GM19328 (cell line): ENCODE measurements around the gene TSSC4.
A peak's percentile ranks its signal among the peaks of the same experiment; 100 is the strongest.

Experiments
- ATAC-seq: cut with Tn5 transposase; IDR thresholded peaks from one replicate; pipeline ENCODE4 v1.9.1; 2021; ENCODE audit warnings: mild to moderate bottlenecking, moderate library complexity; ENCODE audit not compliant: unreplicated experiment

TSSC4 gene

GRCh38 chr11:2368851-2369180, 31.7 kb upstream of the TSSC4 start:
- ATAC-seq = no peak

- ATAC-seq = no peak
Measured at GRCh38 chr11:2369320-2369719, 31.2 kb upstream of the TSSC4 start.

GRCh38 chr11:2369896-2370295, 30.7 kb upstream of the TSSC4 start:
- no peak for ATAC-seq

GRCh38 chr11:2374456-2375201, 25.9 kb upstream of the TSSC4 start:
- no peak for ATAC-seq

- no peak for ATAC-seq
Measured at GRCh38 chr11:2375341-2375853, 25.2 kb upstream of the TSSC4 start.

GRCh38 chr11:2375964-2376551, 24.5 kb upstream of the TSSC4 start:
- no peak for ATAC-seq

- peak; percentile 48 for ATAC-seq
Measured at GRCh38 chr11:2376751-2377451, 23.6 kb upstream of the TSSC4 start, which contains the start of gene CD81. CD81 (plus strand) TSS chr11:2377310; CDS start chr11:2377550, 240 bp downstream.

- ATAC-seq = peak; percentile 14
Measured at GRCh38 chr11:2377511-2378443, 22.8 kb upstream of the TSSC4 start.

GRCh38 chr11:2378527-2379210, 21.9 kb upstream of the TSSC4 start:
- no peak for ATAC-seq

GRCh38 chr11:2379466-2380174, 20.9 kb upstream of the TSSC4 start:
- ATAC-seq = no peak

- ATAC-seq = no peak
Measured at GRCh38 chr11:2380396-2380795, 20.2 kb upstream of the TSSC4 start.

- ATAC-seq = no peak
Measured at GRCh38 chr11:2380807-2381350, 19.7 kb upstream of the TSSC4 start.

- no peak for ATAC-seq
Measured at GRCh38 chr11:2381494-2382128, 18.9 kb upstream of the TSSC4 start.

- no peak for ATAC-seq
Measured at GRCh38 chr11:2382129-2382517, 18.4 kb upstream of the TSSC4 start.

- no peak for ATAC-seq
Measured at GRCh38 chr11:2382936-2383851, 17.4 kb upstream of the TSSC4 start.

GRCh38 chr11:2383852-2384804, 16.4 kb upstream of the TSSC4 start:
- no peak for ATAC-seq
